Measurements from ENCODE around the gene ZNF30.
"Not testable (repeated sequence)": the region's sequence is repeated elsewhere in the genome, so short reads cannot be mapped to it uniquely, and the experiment has no call there.

ZNF30 gene

GRCh38 chr19:34904664-34905527 lies 21.8 kb upstream of the ZNF30 start:
- H3K4me3 ChIP-seq (ENCODE audit: low read depth, low read length): no peak overlapping the region
- CTCF ChIA-PET: no interaction called here
- POLR2A ChIA-PET: no interaction called here

GRCh38 chr19:34910770-34911169 lies 15.9 kb upstream of the ZNF30 start:
- CTCF ChIA-PET: no interaction called here

More at GRCh38 chr19:34904664-34905527, 21.8 kb upstream of the ZNF30 start:
- no peak for TF ChIP-seq CTCF (IDR thresholded peaks at IDR 0.05; ENCODE audit: insufficient read depth, low read length, missing control alignments)
- no peak for DNase-seq (ENCODE audit: low read depth, low spot score)

GRCh38 chr19:34917144-34917543 lies 9.6 kb upstream of the ZNF30 start:
- CTCF ChIA-PET; DNase-seq (ENCODE audit: low read depth, low spot score); POLR2A ChIA-PET; H3K4me3 ChIP-seq (ENCODE audit: low read depth, low read length): not testable (repeated sequence)

More at GRCh38 chr19:34910770-34911169, 15.9 kb upstream of the ZNF30 start:
- POLR2A ChIA-PET: no interaction called here
- no peak for DNase-seq (ENCODE audit: low read depth, low spot score)
- no peak for TF ChIP-seq CTCF (IDR thresholded peaks at IDR 0.05; ENCODE audit: insufficient read depth, low read length, missing control alignments)
- H3K4me3 ChIP-seq (ENCODE audit: low read depth, low read length): no peak overlapping the region

- TF ChIP-seq CTCF (IDR thresholded peaks at IDR 0.05; ENCODE audit: insufficient read depth, low read length, missing control alignments): no peak
- POLR2A ChIA-PET: no interaction called here
Measured at GRCh38 chr19:34918190-34918589, 8.5 kb upstream of the ZNF30 start.

GRCh38 chr19:34920090-34920786 lies 6.5 kb upstream of the ZNF30 start:
- POLR2A ChIA-PET; DNase-seq (ENCODE audit: low read depth, low spot score); H3K4me3 ChIP-seq (ENCODE audit: low read depth, low read length); CTCF ChIA-PET: not testable (repeated sequence)

More at GRCh38 chr19:34918190-34918589, 8.5 kb upstream of the ZNF30 start:
- DNase-seq (ENCODE audit: low read depth, low spot score): no peak
- H3K4me3 ChIP-seq (ENCODE audit: low read depth, low read length): no peak overlapping the region
- CTCF ChIA-PET: no interaction called here

GRCh38 chr19:34925278-34925855 lies 1.3 kb upstream of the ZNF30 start:
- POLR2A ChIA-PET: no interaction called here
- H3K4me3 ChIP-seq (ENCODE audit: low read depth, low read length): no peak overlapping the region
- no peak for DNase-seq (ENCODE audit: low read depth, low spot score)
- no peak for TF ChIP-seq CTCF (IDR thresholded peaks at IDR 0.05; ENCODE audit: insufficient read depth, low read length, missing control alignments)
- CTCF ChIA-PET: no interaction called here

GRCh38 chr19:34926361-34926684 lies 380 bp upstream of the ZNF30 start:
- H3K4me3 ChIP-seq (ENCODE audit: low read depth, low read length): peak overlapping the region; percentile 76
- ChIA-PET POLR2A (interaction anchor here (0.9 to 1.8 kb wide), 4 partner anchors 10 to 249 kb away, joined by 3 to 8 read pairs (median 3); partner anchors contain the start of genes SCGB2B2, ZNF181 and ZNF302), CTCF (interaction anchor here (1.3 kb wide), 1 partner anchor 10 kb away, joined by 4 read pairs; no protein-coding TSS in a partner anchor)
- TF ChIP-seq CTCF (IDR thresholded peaks at IDR 0.05; ENCODE audit: insufficient read depth, low read length, missing control alignments): no peak
- DNase-seq (ENCODE audit: low read depth, low spot score): no peak

Data from AG04449 (cell line).